Panc1 (cell line): ENCODE data around the gene NUP54. TPM values are rescaled to one million over a fixed set of nuclear protein-coding genes. Genes with fewer than 3 reads are reported as not detected.
A peak's percentile ranks its signal among the peaks of the same experiment; 100 is the strongest.

Source experiments
- ATAC-seq: fragments of 200-7000 bp; cut with Tn5 transposase; 2 replicates; pipeline ENCODE4 v1.9.1; 2020; ENCODE audit warnings: mild to moderate bottlenecking, moderate library complexity
- Bru-seq: library from RNA; stranded (reverse); fragments of 400-500 nt; gene quantifications from one replicate; lab custom pipeline; 2021; lab: Mats Ljungman, UMichigan
- BruChase-seq, 2 experiments: library from RNA; stranded (reverse); fragments of 400-500 nt; gene quantifications; one replicate each; lab custom pipeline; 2021; lab: Mats Ljungman, UMichigan
- BruUV-seq: library from RNA; stranded (reverse); fragments of 400-500 nt; replicated peaks from 2 replicates; lab custom pipeline; 2021; lab: Mats Ljungman, UMichigan
- CTCF ChIA-PET: fragments of 300-600 bp; sonication (Branson Sonifier 250); formaldehyde crosslinking; loops from one replicate; lab custom pipeline; 2022; ENCODE audit warnings: antibody characterized with exemption; lab: Charles Lee
- POLR2A ChIA-PET: fragments of 300-600 bp; sonication (Branson Sonifier 250); formaldehyde crosslinking; loops from one replicate; lab custom pipeline; 2022; ENCODE audit warnings: antibody characterized with exemption; lab: Charles Lee
- DNase-seq: peaks from one replicate; pipeline ENCODE4 v3.0.0-alpha.2; 2010; ENCODE audit warnings: low read depth, low spot score
- H3K27ac ChIP-seq: 2 replicates; pipeline ENCODE4 v1.5.1; 2011; ENCODE audit warnings: mild to moderate bottlenecking, low read length, inconsistent platforms
- H3K27me3 ChIP-seq: fragments of 200-500 bp; sonication (Bioruptor generic); 2 replicates; pipeline ENCODE4 v1.6.0; 2014; ENCODE audit warnings: low read length, inconsistent platforms; ENCODE audit not compliant: control insufficient read depth, insufficient read depth
- H3K36me3 ChIP-seq: fragments of 200-500 bp; sonication (Bioruptor generic); 2 replicates; pipeline ENCODE4 v1.5.1; 2014; ENCODE audit warnings: inconsistent platforms, mild to moderate bottlenecking, low read length, moderate library complexity; ENCODE audit not compliant: control insufficient read depth, insufficient read depth
- H3K4me1 ChIP-seq: 2 replicates; pipeline ENCODE4 v1.5.1; 2011; ENCODE audit warnings: inconsistent platforms, mild to moderate bottlenecking, low read length, moderate library complexity; ENCODE audit not compliant: control insufficient read depth, insufficient read depth
- H3K4me3 ChIP-seq, 2 experiments: 2 replicates each; pipeline ENCODE4 v1.5.1; 2011 to 2012; ENCODE audit warnings: low read depth in 2 of 2, low read length in 2 of 2, mild to moderate bottlenecking in 2 of 2, inconsistent platforms in 1 of 2, moderate library complexity in 1 of 2
- H3K9me3 ChIP-seq: fragments of 200-500 bp; sonication (Bioruptor generic); 2 replicates; pipeline ENCODE4 v1.5.1; 2014; ENCODE audit warnings: low read depth, mild to moderate bottlenecking, inconsistent platforms, low read length, moderate library complexity; ENCODE audit not compliant: control insufficient read depth, insufficient read depth
- CTCF ChIP-seq: fragments of 450-650 bp; IDR thresholded peaks from 2 replicates; pipeline ENCODE4 v1.5.1; 2017; ENCODE audit warnings: mild to moderate bottlenecking
- POLR2AphosphoS5 ChIP-seq: IDR thresholded peaks from 2 replicates; pipeline ENCODE4 v1.6.1; 2012; ENCODE audit warnings: mild to moderate bottlenecking, low read depth, low read length, moderate library complexity
- REST ChIP-seq, 2 experiments: IDR thresholded peaks; 2 replicates each; pipeline ENCODE4 v1.6.1; 2011 to 2012; ENCODE audit warnings: low read depth in 2 of 2, control low read depth in 1 of 2, low read length in 1 of 2, mild to moderate bottlenecking in 1 of 2, moderate library complexity in 1 of 2; ENCODE audit not compliant: insufficient read depth in 1 of 2
- SIN3A ChIP-seq: IDR thresholded peaks from 2 replicates; pipeline ENCODE4 v1.6.1; 2012; ENCODE audit warnings: low read depth, mild to moderate bottlenecking, low read length, moderate library complexity, borderline replicate concordance; ENCODE audit not compliant: insufficient read depth
- TCF7L2 ChIP-seq: IDR thresholded peaks from 2 replicates; pipeline ENCODE4 v1.6.1; 2011; ENCODE audit warnings: mild to moderate bottlenecking, low read depth, low read length, inconsistent platforms
- in situ Hi-C: cut with HindIII; loops from 2 replicates; pipeline ENCODE4 v1.10.0; 2016; ENCODE audit warnings: low sequenced_read_pairs, low pct_unique_long_range_greater_than_20kb
- intact Hi-C: fragments of 100-400 bp; cut with micrococcal nuclease; formaldehyde crosslinking; loops from one replicate; pipeline ENCODE4 v1.10.0; 2022; ENCODE audit not compliant: unreplicated experiment
- long read RNA-seq: library from polyadenylated mRNA; unstranded; transcript quantifications from one replicate; pipeline ENCODE4 v2.0.0, GENCODE V29; 2021; ENCODE audit not compliant: unreplicated experiment
- polyA plus RNA-seq: library from polyadenylated mRNA; unstranded; fragments of >200 nt; gene quantifications from one replicate; pipeline ENCODE4 v1.2.1, GENCODE V29; 2012; ENCODE audit warnings: missing spikeins; ENCODE audit not compliant: insufficient read length
- total RNA-seq: library from RNA; stranded (reverse); gene quantifications from one replicate; pipeline ENCODE4 v1.2.1, GENCODE V29; 2021; ENCODE audit not compliant: unreplicated experiment

Gene NUP54
- total RNA-seq: 32.1 TPM
- 15.5 TPM for polyA plus RNA-seq
- Bru-seq, nascent RNA: percentile 87 among the genes with signal in this experiment
- percentile 77 among the genes with signal in this experiment for BruChase-seq, experiment 1, labeled RNA remaining after a 2-hour chase
- BruChase-seq, experiment 2, labeled RNA remaining after a 6-hour chase: percentile 79 among the genes with signal in this experiment
- long read RNA-seq, transcript NUP54-201 (12 exons, 2,367 nt): major isoform, 29 of 46 reads
- long read RNA-seq, partial matches to known transcripts: 3 of 46 reads
- long read RNA-seq, other reads (novel, unspliced or antisense): 10 of 46 reads

- TF ChIP-seq TCF7L2: no peak
- no peak for TF ChIP-seq CTCF
- peak; percentile 79 for TF ChIP-seq POLR2AphosphoS5
- TF ChIP-seq REST (IDR thresholded peaks at IDR 0.05; ENCODE audit: insufficient read depth in 1 of 2, low read depth in 2 of 2, low read length in 1 of 2): 0 out of 4 replicates have a peak, but pooled peaks of 1 of the 2 experiments have one; percentile 31
- no peak for TF ChIP-seq SIN3A
- intact Hi-C loops: no loop called here
- in situ Hi-C loops: no loop called here
- ATAC-seq (peak; percentile 97), DNase-seq (peak; percentile 82)
- Histone ChIP-seq H3K36me3 (peaks cover 8% of the 10 kb centered on the region), H3K27ac (peak within 1 kb of the TSS; percentile 97), H3K4me3 (peak within 1 kb of the TSS; percentile 79 to 86), H3K27me3 (no peaks in the 10 kb centered on the region), H3K9me3 (no peaks in the 10 kb centered on the region), H3K4me1 (peaks cover 3% of the 10 kb centered on the region; the same call in 1 of the 2 replicates)
- CTCF ChIA-PET: no interaction called here
- no TSS peak for BruUV-seq
- POLR2A ChIA-PET: no interaction called here
Observed at GRCh38 chr4:76148142-76148865, at the start of gene NUP54. NUP54 (minus strand) TSS chr4:76148397; CDS start chr4:76148374, 23 bp downstream.

- in situ Hi-C loops: no loop called here
- no peaks in the 10 kb centered on the region for H3K36me3 ChIP-seq
- DNase-seq (no peak), ATAC-seq (no peak)
- intact Hi-C loops: no loop called here
- H3K4me3 ChIP-seq: no peak overlapping the region
- H3K4me1 ChIP-seq: peaks cover 9% of the 10 kb centered on the region; the same call in 1 of the 2 replicates
- no peak overlapping the region for H3K27ac ChIP-seq
- ChIA-PET CTCF (no interaction called here), POLR2A (no interaction called here)
- no peaks in the 10 kb centered on the region for H3K27me3 ChIP-seq
- H3K9me3 ChIP-seq: no peaks in the 10 kb centered on the region
- BruUV-seq: no TSS peak
- TF ChIP-seq CTCF: no peak
- TF ChIP-seq TCF7L2: no peak
- TF ChIP-seq REST (IDR thresholded peaks at IDR 0.05; ENCODE audit: insufficient read depth in 1 of 2, low read depth in 2 of 2, low read length in 1 of 2): no peak
Observed at GRCh38 chr4:76197031-76197743, 49.0 kb upstream of the NUP54 start.
